ENCODE results near the gene ANKS4B.

Gene ANKS4B

GRCh38 chr16:21301895-21302291 lies 68.4 kb downstream of the ANKS4B start:
- in situ Hi-C loops (cut with HindIII; ENCODE audit: low sequenced_read_pairs): loop anchor here (10.0 kb wide), 1 partner anchor 117 kb away; no protein-coding TSS in a partner anchor
- no peak for TF ChIP-seq CTCF (IDR thresholded peaks at IDR 0.05; ENCODE audit: low read depth, low read length)
- DNase-seq (ENCODE audit: low read depth, low spot score): peak; percentile 48
- peak overlapping the region; percentile 72 for H3K4me3 ChIP-seq (ENCODE audit: low read depth, low read length)

GRCh38 chr16:21302454-21302853 lies 69.0 kb downstream of the ANKS4B start:
- H3K4me3 ChIP-seq (ENCODE audit: low read depth, low read length): peak overlapping the region; percentile 72
- no peak for DNase-seq (ENCODE audit: low read depth, low spot score)
- no peak for TF ChIP-seq CTCF (IDR thresholded peaks at IDR 0.05; ENCODE audit: low read depth, low read length)
- in situ Hi-C loops (cut with HindIII; ENCODE audit: low sequenced_read_pairs): loop anchor here (10.0 kb wide), 1 partner anchor 118 kb away; no protein-coding TSS in a partner anchor

- in situ Hi-C loops (cut with HindIII; ENCODE audit: low sequenced_read_pairs): loop anchor here (10.0 kb wide), 1 partner anchor 118 kb away; no protein-coding TSS in a partner anchor
- TF ChIP-seq CTCF (IDR thresholded peaks at IDR 0.05; ENCODE audit: low read depth, low read length): no peak
- no peak overlapping the region for H3K4me3 ChIP-seq (ENCODE audit: low read depth, low read length)
- DNase-seq (ENCODE audit: low read depth, low spot score): peak; percentile 55
These were observed 69.5 kb downstream of the ANKS4B start for GRCh38 chr16:21302898-21303528.
